Type B pancreatic cell (in vitro differentiated cells): ENCODE results near the gene BRSK1. TPM values are rescaled to one million over a fixed set of nuclear protein-coding genes. Genes with fewer than 3 reads are reported as not detected.

ENCODE experiments used
- DNase-seq: peaks from one replicate; pipeline ENCODE4 v3.0.0; 2021; ENCODE audit warnings: mixed read lengths; ENCODE audit not compliant: unreplicated experiment; ENCODE audit errors: extremely low spot score
- H3K27ac Mint-ChIP-seq: 2 replicates; pipeline ENCODE4 v1.8.0; 2021; ENCODE audit warnings: mild to moderate bottlenecking, mixed read lengths
- H3K27me3 Mint-ChIP-seq: 2 replicates; pipeline ENCODE4 v1.8.0; 2021; ENCODE audit warnings: mixed read lengths
- H3K36me3 Mint-ChIP-seq: 2 replicates; pipeline ENCODE4 v1.8.0; 2021; ENCODE audit warnings: mixed read lengths
- H3K4me1 Mint-ChIP-seq: one replicate; pipeline ENCODE4 v1.8.0; 2021; ENCODE audit warnings: mixed read lengths; ENCODE audit not compliant: unreplicated experiment
- H3K4me3 Mint-ChIP-seq: 2 replicates; pipeline ENCODE4 v1.8.0; 2021; ENCODE audit warnings: mild to moderate bottlenecking, mixed read lengths
- H3K9me3 Mint-ChIP-seq: 2 replicates; pipeline ENCODE4 v1.8.0; 2021; ENCODE audit warnings: mixed read lengths
- total RNA-seq: library from RNA; stranded (reverse); gene quantifications from 2 replicates; pipeline ENCODE4 v1.2.1, GENCODE V29; 2021; ENCODE audit warnings: low replicate concordance
- TF ChIP-seq, protein P1 (sequence below): fragments of 200-600 bp; sonication (generic); conservative IDR thresholded peaks from 2 replicates; pipeline ENCODE4 v1.5.0; 2021; ENCODE audit warnings: antibody characterized with exemption, mild to moderate bottlenecking

The BRSK1 gene
- total RNA-seq, 1 donor from 2014 or later, result 32.3 TPM

DNA sequence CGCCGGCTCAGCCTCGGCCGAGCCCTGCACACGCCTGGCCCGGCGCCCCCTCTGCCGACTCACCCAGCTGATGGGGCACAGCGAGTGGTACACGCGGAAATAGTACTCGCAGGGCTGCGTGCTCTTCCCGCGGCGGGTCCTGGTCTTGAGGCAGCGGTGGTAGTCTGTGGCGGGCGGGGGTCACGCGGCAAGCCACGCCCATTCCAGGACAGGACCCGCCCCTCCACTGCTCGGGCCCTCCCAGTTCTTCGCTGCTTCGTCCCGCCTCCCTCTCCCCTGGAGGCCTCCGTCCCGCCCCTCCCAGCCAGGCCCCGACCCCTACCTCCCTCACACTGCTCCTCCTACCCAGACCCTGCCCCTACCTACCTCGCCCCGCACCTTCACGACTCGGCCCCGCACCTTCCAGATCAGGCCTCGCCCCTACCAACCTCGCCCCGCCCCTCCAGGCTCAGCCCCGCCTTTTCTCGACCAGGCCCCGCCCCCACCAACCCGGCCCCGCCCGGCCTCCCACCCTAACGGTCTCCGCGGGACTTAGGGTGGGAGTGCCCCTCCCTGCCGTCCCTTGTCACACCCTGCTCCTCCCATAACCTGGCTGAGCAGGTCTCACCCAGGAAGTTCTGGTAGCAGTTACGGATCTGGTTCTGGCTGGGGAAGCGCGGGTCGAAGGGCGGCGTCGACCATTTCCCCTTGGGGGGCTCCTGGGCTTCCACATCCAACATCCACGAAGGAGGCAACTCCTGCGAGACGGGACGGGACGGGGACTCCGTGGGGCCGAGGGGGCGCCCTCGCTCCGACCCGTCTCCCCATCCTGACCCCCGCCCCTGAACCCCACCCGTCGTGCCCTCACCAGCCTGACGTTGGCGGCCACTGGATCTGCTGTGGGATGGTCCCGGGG is 70.3 kb downstream of the BRSK1 start:
- TF ChIP-seq, protein P1, sequence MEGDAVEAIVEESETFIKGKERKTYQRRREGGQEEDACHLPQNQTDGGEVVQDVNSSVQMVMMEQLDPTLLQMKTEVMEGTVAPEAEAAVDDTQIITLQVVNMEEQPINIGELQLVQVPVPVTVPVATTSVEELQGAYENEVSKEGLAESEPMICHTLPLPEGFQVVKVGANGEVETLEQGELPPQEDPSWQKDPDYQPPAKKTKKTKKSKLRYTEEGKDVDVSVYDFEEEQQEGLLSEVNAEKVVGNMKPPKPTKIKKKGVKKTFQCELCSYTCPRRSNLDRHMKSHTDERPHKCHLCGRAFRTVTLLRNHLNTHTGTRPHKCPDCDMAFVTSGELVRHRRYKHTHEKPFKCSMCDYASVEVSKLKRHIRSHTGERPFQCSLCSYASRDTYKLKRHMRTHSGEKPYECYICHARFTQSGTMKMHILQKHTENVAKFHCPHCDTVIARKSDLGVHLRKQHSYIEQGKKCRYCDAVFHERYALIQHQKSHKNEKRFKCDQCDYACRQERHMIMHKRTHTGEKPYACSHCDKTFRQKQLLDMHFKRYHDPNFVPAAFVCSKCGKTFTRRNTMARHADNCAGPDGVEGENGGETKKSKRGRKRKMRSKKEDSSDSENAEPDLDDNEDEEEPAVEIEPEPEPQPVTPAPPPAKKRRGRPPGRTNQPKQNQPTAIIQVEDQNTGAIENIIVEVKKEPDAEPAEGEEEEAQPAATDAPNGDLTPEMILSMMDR, result no peak
- Mint-ChIP-seq H3K4me1 (peaks cover 7% of the 10 kb centered on the region), H3K27me3 (peaks cover 72% of the 10 kb centered on the region)

DNA sequence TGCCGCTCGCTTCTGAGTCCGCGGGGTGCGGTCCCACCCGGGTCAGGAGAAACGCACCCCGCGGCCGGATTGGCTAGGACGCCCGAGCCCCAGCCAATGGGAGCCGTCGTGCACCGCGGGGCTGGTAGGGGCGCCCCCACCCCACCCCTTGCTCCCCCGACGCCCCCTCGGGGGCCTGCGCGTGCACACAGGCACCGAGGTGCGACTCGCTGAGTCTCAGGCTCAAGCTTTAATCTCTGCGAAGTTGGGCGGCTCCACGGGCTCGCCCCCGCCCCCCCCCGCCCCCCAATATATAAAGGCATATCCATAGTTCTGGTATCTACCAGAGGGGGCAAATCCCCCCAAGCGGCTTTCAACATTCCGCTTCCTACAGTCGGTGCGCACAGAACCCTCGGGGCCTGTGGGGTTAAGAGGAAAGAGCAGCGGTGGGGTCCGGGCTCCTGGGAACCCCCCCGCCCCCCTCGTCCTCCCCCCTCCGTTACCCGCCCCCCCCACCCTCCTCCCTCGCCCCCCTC is 71.0 kb downstream of the BRSK1 start, which contains the start of gene COX6B2:
Gene COX6B2 (minus strand): TSS at position 22 of the 515 bp plus-strand sequence. CDS start 198 bp downstream, outside the sequence.
- Mint-ChIP-seq H3K4me3 (peak within 1 kb of the TSS; percentile 79), H3K27ac (no peak within 1 kb of the TSS), H3K27me3 (peaks cover 72% of the 10 kb centered on the region), H3K9me3 (no peaks in the 10 kb centered on the region), H3K36me3 (no peaks in the 10 kb centered on the region), H3K4me1 (peaks cover 7% of the 10 kb centered on the region)
- TF ChIP-seq, protein P1, result no peak
- no peak for DNase-seq

More for the DNA sequence above, 70.3 kb downstream of the BRSK1 start:
- H3K27ac Mint-ChIP-seq, result no peak overlapping the region
- peak; percentile 75 for DNase-seq
- H3K4me3 Mint-ChIP-seq, result peak overlapping the region; percentile 79
- no peaks in the 10 kb centered on the region for H3K9me3 Mint-ChIP-seq
- no peaks in the 10 kb centered on the region for H3K36me3 Mint-ChIP-seq

GRCh38 chr19:55355213-55355821 is 71.5 kb downstream of the BRSK1 start:
- no peaks in the 10 kb centered on the region for H3K9me3 Mint-ChIP-seq
- peak overlapping the region; percentile 51 for H3K4me3 Mint-ChIP-seq
- TF ChIP-seq, protein P1, result no peak
- no peak overlapping the region for H3K27ac Mint-ChIP-seq
- H3K27me3 Mint-ChIP-seq, result peaks cover 72% of the 10 kb centered on the region
- H3K4me1 Mint-ChIP-seq, result peaks cover 7% of the 10 kb centered on the region
- H3K36me3 Mint-ChIP-seq, result no peaks in the 10 kb centered on the region
- no peak for DNase-seq

- no peak overlapping the region for H3K4me3 Mint-ChIP-seq
- H3K27me3 Mint-ChIP-seq, result peaks cover 40% of the 10 kb centered on the region
- no peaks in the 10 kb centered on the region for H3K9me3 Mint-ChIP-seq
- peaks cover 7% of the 10 kb centered on the region for H3K4me1 Mint-ChIP-seq
- TF ChIP-seq, protein P1, result no peak
- H3K36me3 Mint-ChIP-seq, result no peaks in the 10 kb centered on the region
- no peak for DNase-seq
- H3K27ac Mint-ChIP-seq, result no peak overlapping the region
Observed at GRCh38 chr19:55358493-55358892, 74.7 kb downstream of the BRSK1 start.

DNA sequence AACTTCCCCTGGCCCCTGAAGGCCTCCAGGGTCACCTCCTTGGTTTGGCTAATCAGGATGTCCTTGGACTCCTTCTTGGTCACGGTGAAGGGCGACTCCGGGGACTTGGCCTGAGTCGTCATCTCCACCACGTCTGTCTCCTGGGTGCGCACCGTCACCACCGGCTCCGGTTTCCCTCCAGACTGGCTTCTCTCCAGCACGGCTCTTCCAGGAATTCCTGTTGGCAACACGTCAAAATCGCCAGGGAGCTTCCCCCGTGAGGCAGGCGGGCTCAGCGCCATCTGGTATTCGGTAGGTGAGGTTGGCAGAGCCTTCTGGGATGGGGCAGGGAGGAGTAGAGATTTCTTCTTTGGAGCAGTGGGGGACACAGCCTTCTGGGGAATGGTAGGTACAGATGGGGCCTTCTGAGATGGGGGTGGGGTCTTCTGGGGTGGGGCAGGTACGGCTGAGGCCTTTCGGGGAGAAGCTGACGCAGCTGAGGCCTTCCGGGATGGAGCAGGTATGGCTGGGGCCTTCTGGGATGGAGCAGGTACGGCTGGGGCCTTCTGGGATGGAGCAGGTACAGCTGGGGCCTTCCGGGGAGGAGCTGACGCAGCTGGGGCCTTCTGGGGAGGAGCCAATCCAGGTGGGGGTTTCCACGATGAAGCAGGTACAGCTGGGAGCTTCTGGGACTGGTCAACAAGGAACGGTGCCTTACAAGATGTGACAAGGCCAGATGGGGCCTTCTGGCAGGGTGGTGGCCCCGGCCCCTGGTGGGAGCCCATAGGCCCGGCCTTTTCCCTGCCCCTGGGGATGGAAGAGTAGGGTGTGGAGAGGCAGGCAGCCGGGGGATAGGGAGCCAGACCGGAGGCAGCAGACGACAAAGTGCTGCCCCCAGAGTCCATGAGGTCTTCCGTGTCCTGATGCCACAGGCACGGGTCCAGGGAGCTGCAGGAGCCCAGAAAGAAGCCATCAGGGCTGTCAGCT is 75.4 kb downstream of the BRSK1 start:
- Mint-ChIP-seq H3K27ac (no peak overlapping the region), H3K4me1 (peaks cover 7% of the 10 kb centered on the region), H3K9me3 (no peaks in the 10 kb centered on the region), H3K36me3 (no peaks in the 10 kb centered on the region), H3K4me3 (no peak overlapping the region), H3K27me3 (peaks cover 33% of the 10 kb centered on the region)
- TF ChIP-seq, protein P1, result no peak
- DNase-seq, result no peak
